HCT116 (cell line): ENCODE data around the gene PTPN22. TPM values are rescaled to one million over a fixed set of nuclear protein-coding genes. Genes with fewer than 3 reads are reported as not detected.

ENCODE experiments used
- CEBPB ChIP-seq: IDR thresholded peaks from 2 replicates; pipeline ENCODE4 v1.6.1; 2012; ENCODE audit warnings: low read depth
- EZH2 ChIP-seq: fragments of 200-600 bp; sonication (generic); IDR thresholded peaks from 2 replicates; pipeline ENCODE4 v1.6.1; 2017; ENCODE audit warnings: antibody characterized with exemption, mixed run types
- SIN3A ChIP-seq: IDR thresholded peaks from 2 replicates; pipeline ENCODE4 v1.6.1; 2012; ENCODE audit warnings: low read depth
- YY1 ChIP-seq: IDR thresholded peaks from 2 replicates; pipeline ENCODE4 v1.6.1; 2011; ENCODE audit warnings: low read length, low read depth, moderate library complexity, mild to moderate bottlenecking; ENCODE audit not compliant: insufficient replicate concordance; ENCODE audit errors: extremely low read depth
- ZNF274 ChIP-seq: fragments of 200-500 bp; sonication (Bioruptor generic); IDR thresholded peaks from 2 replicates; pipeline ENCODE4 v1.6.1; 2014; ENCODE audit warnings: mild to moderate bottlenecking, low read depth, low read length, inconsistent platforms
- total RNA-seq: library from RNA; stranded (reverse); gene quantifications from one replicate; pipeline ENCODE4 v1.2.1, GENCODE V29; 2021; ENCODE audit not compliant: unreplicated experiment
- TF ChIP-seq, protein P1 (sequence below): IDR thresholded peaks from 2 replicates; pipeline ENCODE4 v1.6.1; 2012; ENCODE audit warnings: low read depth
- TF ChIP-seq, protein P2 (sequence below), 3 experiments: fragments of 200-600 bp in 1 of 3; sonication (generic) in 1 of 3; IDR thresholded peaks in 2 of 3; conservative IDR thresholded peaks in 1 of 3; 2 replicates each; pipeline ENCODE4 v1.5.1; 2012 to 2017; ENCODE audit warnings: low read depth in 2 of 3, low read length in 2 of 3, antibody characterized with exemption in 1 of 3, borderline replicate concordance in 1 of 3, control low read depth in 1 of 3, mild to moderate bottlenecking in 1 of 3, mixed read lengths in 1 of 3, mixed run types in 1 of 3, moderate library complexity in 1 of 3; ENCODE audit not compliant: insufficient read depth in 1 of 3
- TF ChIP-seq, protein P3 (sequence below): IDR thresholded peaks from 2 replicates; pipeline ENCODE4 v1.6.1; 2012

The PTPN22 gene
- total RNA-seq, 1 experiment from 2014 or later = 0.17 TPM

DNA sequence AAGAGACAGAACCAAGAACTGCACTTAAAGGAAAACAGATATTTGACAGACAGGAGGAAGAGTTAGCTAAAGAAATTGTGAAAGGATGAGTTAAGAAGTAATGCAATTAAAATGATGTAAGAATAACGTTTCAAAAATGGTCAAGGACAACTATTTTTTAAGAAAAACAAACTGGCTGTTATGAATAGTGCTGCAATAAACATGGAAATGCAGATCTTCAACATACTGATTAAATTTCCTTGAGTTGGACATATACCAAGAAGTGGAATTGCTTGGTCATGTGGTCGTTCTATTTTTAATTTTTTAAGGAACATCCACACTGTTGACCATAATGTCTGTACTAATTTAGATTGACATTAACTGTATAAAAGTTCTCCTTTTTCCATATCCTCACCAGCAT, 89.1 kb downstream of the PTPN22 start (continued):
- TF ChIP-seq, protein P1, sequence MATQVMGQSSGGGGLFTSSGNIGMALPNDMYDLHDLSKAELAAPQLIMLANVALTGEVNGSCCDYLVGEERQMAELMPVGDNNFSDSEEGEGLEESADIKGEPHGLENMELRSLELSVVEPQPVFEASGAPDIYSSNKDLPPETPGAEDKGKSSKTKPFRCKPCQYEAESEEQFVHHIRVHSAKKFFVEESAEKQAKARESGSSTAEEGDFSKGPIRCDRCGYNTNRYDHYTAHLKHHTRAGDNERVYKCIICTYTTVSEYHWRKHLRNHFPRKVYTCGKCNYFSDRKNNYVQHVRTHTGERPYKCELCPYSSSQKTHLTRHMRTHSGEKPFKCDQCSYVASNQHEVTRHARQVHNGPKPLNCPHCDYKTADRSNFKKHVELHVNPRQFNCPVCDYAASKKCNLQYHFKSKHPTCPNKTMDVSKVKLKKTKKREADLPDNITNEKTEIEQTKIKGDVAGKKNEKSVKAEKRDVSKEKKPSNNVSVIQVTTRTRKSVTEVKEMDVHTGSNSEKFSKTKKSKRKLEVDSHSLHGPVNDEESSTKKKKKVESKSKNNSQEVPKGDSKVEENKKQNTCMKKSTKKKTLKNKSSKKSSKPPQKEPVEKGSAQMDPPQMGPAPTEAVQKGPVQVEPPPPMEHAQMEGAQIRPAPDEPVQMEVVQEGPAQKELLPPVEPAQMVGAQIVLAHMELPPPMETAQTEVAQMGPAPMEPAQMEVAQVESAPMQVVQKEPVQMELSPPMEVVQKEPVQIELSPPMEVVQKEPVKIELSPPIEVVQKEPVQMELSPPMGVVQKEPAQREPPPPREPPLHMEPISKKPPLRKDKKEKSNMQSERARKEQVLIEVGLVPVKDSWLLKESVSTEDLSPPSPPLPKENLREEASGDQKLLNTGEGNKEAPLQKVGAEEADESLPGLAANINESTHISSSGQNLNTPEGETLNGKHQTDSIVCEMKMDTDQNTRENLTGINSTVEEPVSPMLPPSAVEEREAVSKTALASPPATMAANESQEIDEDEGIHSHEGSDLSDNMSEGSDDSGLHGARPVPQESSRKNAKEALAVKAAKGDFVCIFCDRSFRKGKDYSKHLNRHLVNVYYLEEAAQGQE = no peak
- TF ChIP-seq EZH2 (no peak), CEBPB (no peak), ZNF274 (no peak), YY1 (no peak), SIN3A (no peak)
- TF ChIP-seq, protein P2, sequence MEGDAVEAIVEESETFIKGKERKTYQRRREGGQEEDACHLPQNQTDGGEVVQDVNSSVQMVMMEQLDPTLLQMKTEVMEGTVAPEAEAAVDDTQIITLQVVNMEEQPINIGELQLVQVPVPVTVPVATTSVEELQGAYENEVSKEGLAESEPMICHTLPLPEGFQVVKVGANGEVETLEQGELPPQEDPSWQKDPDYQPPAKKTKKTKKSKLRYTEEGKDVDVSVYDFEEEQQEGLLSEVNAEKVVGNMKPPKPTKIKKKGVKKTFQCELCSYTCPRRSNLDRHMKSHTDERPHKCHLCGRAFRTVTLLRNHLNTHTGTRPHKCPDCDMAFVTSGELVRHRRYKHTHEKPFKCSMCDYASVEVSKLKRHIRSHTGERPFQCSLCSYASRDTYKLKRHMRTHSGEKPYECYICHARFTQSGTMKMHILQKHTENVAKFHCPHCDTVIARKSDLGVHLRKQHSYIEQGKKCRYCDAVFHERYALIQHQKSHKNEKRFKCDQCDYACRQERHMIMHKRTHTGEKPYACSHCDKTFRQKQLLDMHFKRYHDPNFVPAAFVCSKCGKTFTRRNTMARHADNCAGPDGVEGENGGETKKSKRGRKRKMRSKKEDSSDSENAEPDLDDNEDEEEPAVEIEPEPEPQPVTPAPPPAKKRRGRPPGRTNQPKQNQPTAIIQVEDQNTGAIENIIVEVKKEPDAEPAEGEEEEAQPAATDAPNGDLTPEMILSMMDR (IDR thresholded peaks at IDR 0.05 in 2 of 3, conservative IDR thresholded peaks at IDR 0.05 in 1 of 3; ENCODE audit: borderline replicate concordance in 1 of 3, insufficient read depth in 1 of 3, low read depth in 2 of 3, low read length in 2 of 3) = no peak
- TF ChIP-seq, protein P3, sequence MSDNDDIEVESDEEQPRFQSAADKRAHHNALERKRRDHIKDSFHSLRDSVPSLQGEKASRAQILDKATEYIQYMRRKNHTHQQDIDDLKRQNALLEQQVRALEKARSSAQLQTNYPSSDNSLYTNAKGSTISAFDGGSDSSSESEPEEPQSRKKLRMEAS = no peak
